ENCODE results near the gene CARNS1.

DNA sequence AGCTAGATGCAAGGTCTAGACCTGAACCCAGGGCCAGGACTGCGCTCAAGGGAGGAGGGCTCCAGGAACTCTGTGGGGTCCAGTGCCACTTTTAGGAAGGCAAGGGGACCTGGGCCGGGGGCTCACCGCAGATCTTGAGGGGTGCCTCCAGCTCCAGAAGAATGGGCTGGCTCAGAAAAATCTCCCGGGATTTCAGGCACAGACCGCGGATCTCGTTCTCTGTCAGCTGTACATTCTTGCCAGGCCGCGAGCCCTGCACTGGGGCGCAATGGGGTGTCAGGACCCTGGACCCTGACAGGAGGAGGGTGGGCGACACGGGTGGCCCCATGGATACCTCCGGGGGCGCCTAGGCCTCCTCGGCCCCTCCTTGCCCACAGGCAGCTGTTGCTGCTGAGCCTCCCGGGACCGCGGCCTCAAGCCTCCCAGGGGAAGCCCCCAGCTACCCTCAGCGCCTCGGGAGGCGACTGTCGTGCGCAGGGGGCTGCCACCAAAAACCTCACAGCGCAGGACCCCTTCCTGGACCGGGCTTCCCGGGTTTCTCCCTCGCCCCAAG, 14.5 kb upstream of the CARNS1 start:
- TF ChIP-seq, protein P1, sequence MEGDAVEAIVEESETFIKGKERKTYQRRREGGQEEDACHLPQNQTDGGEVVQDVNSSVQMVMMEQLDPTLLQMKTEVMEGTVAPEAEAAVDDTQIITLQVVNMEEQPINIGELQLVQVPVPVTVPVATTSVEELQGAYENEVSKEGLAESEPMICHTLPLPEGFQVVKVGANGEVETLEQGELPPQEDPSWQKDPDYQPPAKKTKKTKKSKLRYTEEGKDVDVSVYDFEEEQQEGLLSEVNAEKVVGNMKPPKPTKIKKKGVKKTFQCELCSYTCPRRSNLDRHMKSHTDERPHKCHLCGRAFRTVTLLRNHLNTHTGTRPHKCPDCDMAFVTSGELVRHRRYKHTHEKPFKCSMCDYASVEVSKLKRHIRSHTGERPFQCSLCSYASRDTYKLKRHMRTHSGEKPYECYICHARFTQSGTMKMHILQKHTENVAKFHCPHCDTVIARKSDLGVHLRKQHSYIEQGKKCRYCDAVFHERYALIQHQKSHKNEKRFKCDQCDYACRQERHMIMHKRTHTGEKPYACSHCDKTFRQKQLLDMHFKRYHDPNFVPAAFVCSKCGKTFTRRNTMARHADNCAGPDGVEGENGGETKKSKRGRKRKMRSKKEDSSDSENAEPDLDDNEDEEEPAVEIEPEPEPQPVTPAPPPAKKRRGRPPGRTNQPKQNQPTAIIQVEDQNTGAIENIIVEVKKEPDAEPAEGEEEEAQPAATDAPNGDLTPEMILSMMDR (IDR thresholded peaks at IDR 0.05), result no peak
- no peak for TF ChIP-seq POLR2A (IDR thresholded peaks at IDR 0.05)
